IPS-11a (cell line): Measurements from ENCODE around the gene LPIN1.

Experiments
- H3K4me3 ChIP-seq: one replicate; pipeline ENCODE4 v1.5.1; 2013; ENCODE audit warnings: low read depth, low read length, control low read depth

The LPIN1 gene

GRCh38 chr2:11861044-11861443, 114.6 kb downstream of the LPIN1 start:
- no peak overlapping the region for H3K4me3 ChIP-seq

GRCh38 chr2:11862049-11862448, 115.6 kb downstream of the LPIN1 start:
- H3K4me3 ChIP-seq = no peak overlapping the region

GRCh38 chr2:11863103-11863502, 116.7 kb downstream of the LPIN1 start:
- no peak overlapping the region for H3K4me3 ChIP-seq

- no peak overlapping the region for H3K4me3 ChIP-seq
Observed at GRCh38 chr2:11863513-11864328, 117.3 kb downstream of the LPIN1 start.

- H3K4me3 ChIP-seq = no peak overlapping the region
Observed at GRCh38 chr2:11864724-11865123, 118.3 kb downstream of the LPIN1 start.

GRCh38 chr2:11865378-11865777, 118.9 kb downstream of the LPIN1 start:
- no peak overlapping the region for H3K4me3 ChIP-seq

GRCh38 chr2:11865805-11866204, 119.4 kb downstream of the LPIN1 start:
- H3K4me3 ChIP-seq = no peak overlapping the region

GRCh38 chr2:11866358-11867335, 120.2 kb downstream of the LPIN1 start:
- no peak overlapping the region for H3K4me3 ChIP-seq

GRCh38 chr2:11867926-11868325, 121.5 kb downstream of the LPIN1 start:
- H3K4me3 ChIP-seq = no peak overlapping the region

- no peak overlapping the region for H3K4me3 ChIP-seq
Observed at GRCh38 chr2:11869391-11869991, 123.1 kb downstream of the LPIN1 start.

- no peak overlapping the region for H3K4me3 ChIP-seq
Observed at GRCh38 chr2:11870064-11870463, 123.6 kb downstream of the LPIN1 start.

GRCh38 chr2:11870584-11870983, 124.2 kb downstream of the LPIN1 start:
- no peak overlapping the region for H3K4me3 ChIP-seq

GRCh38 chr2:11871421-11871820, 125.0 kb downstream of the LPIN1 start:
- H3K4me3 ChIP-seq = no peak overlapping the region

GRCh38 chr2:11872247-11872947, 126.0 kb downstream of the LPIN1 start:
- no peak overlapping the region for H3K4me3 ChIP-seq

- no peak overlapping the region for H3K4me3 ChIP-seq
Observed at GRCh38 chr2:11872948-11873269, 126.5 kb downstream of the LPIN1 start.

GRCh38 chr2:11873356-11874154, 127.1 kb downstream of the LPIN1 start:
- H3K4me3 ChIP-seq = no peak overlapping the region

GRCh38 chr2:11874861-11875260, 128.4 kb downstream of the LPIN1 start:
- H3K4me3 ChIP-seq = no peak overlapping the region

- H3K4me3 ChIP-seq = no peak overlapping the region
Observed at GRCh38 chr2:11875481-11875880, 129.0 kb downstream of the LPIN1 start.

- no peak overlapping the region for H3K4me3 ChIP-seq
Observed at GRCh38 chr2:11876436-11876835, 130.0 kb downstream of the LPIN1 start.

GRCh38 chr2:11876889-11877288, 130.5 kb downstream of the LPIN1 start:
- H3K4me3 ChIP-seq = no peak overlapping the region
